IPS-NIHi7 (cell line): Measurements from ENCODE around the gene DGKB.
A peak's percentile ranks its signal among the peaks of the same experiment; 100 is the strongest.

Source experiments
- DNase-seq: peaks from one replicate; pipeline ENCODE4 v3.0.0; 2012; ENCODE audit warnings: mixed read lengths; ENCODE audit errors: extremely low spot score

The DGKB gene

GRCh38 chr7:14822481-14822854 is 80.1 kb downstream of the DGKB start:
- no peak for DNase-seq

GRCh38 chr7:14821757-14822480 is 80.6 kb downstream of the DGKB start:
- DNase-seq = no peak

GRCh38 chr7:14818871-14819270 is 83.7 kb downstream of the DGKB start:
- DNase-seq = no peak

DNA sequence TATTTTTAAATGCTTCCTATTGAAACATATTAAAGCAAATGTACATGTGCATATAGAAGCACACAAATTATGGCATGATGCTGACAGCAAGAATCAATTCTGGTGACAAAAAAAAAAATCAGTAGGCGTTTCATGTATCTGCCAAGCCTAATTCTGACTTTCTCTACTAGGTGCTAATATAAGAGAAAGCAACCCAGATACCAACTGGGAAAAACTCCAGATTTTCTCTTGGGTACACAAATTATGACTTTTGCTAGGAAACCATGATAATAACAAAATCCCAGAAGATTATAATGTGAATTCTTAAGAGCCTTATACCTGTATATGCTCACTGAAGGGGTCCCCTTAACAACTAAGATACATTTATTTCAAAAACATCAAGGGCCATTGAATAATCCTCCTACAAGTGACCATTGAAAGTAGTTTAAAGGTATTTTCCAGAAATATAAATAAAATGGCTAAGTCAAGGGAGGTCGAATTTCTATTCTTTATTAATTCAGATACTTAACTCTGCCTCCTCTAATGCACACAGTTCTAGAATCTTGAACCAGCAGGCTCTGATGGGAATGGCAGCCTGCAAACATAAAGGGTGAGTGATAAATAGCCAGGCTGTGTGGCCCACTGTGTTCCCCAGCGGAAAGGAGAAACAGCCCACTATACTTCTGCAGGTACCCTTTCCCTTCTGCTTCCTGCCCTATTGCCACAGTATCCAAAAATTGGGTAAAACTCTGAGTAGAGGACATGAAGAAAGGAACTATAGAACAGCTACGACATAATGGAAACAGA is 84.5 kb downstream of the DGKB start:
- no peak for DNase-seq

DNA sequence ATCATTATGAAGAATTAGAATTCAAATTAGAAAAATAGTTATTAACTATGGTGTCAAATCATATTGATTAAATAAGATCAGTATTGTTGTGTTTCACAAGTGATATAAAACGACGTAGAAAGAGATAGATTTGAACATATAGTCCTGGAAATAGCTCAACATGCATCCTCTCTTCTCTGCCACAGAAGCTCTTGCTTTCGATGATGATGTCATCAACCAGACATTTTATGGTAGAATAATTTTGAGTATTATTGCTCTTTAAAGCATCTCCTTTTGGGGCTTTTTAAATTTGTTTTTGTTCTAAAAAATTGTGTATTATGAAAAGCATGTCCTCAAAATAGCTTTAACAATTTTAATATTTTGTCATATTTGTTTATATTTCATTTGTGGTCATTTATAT is 95.0 kb downstream of the DGKB start:
- DNase-seq = no peak

DNA sequence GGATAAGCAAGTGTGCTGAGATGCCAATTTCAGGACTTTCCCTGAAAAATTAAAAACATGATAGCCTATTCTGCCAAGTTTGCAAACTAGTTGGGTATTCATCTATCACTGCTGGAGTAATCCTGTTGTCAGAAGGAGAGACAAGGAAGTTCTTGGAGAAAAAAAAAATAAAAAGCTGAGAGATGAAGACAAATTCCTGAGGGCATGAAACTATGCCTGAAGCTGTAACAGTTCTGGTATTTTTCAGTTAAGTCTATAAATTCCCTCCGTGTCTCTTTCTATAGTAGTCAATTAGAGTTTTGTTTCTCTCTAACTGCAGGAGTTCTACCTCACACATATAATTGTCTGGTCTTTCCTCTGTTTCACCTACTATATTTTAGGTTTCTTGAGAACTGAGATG is 95.7 kb downstream of the DGKB start:
- DNase-seq = no peak

GRCh38 chr7:14805105-14805719 is 97.3 kb downstream of the DGKB start:
- no peak for DNase-seq

DNA sequence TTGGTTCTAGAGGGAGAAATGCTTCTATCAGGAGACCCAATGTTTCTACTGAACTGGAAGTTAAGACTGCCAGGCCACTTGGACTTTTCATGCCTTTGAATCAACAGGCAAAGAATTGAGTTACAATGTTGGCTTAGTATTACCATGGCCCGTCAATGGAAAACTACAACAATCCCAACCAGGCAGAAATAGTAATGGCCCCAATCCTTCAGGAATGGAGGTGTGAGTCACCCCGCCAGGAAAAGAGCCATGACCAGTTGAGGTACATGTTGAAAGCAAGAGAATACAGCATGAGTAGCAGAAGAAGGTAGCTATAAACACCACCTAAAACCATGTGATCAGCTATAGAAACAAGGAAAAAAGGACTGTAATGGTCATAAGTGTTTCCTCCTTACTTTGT is 101.9 kb downstream of the DGKB start:
- no peak for DNase-seq

DNA sequence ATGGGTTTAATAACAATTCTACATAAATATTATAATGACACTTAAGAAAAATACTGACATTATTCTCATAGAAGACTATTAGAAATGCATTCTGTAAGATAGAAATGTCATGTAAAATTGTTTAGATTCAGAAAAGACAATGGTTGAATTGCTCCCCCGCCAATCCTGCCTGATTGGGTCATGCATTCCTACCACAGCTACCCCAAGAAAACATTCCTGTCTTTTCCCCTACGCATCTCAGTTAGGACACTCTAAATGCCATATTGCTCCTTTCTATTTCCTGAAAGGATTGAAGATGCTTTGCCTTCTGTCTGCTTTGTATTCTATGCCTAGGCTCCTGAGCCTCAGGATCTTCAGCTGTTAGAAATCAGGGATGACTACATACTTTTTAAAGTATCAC is 109.4 kb downstream of the DGKB start:
- DNase-seq = no peak

- DNase-seq = no peak
These were observed 115.0 kb downstream of the DGKB start for GRCh38 chr7:14787551-14787950.

- no peak for DNase-seq
These were observed 116.1 kb downstream of the DGKB start for GRCh38 chr7:14786314-14786895.

GRCh38 chr7:14777806-14778205 is 124.7 kb downstream of the DGKB start:
- DNase-seq = no peak

DNA sequence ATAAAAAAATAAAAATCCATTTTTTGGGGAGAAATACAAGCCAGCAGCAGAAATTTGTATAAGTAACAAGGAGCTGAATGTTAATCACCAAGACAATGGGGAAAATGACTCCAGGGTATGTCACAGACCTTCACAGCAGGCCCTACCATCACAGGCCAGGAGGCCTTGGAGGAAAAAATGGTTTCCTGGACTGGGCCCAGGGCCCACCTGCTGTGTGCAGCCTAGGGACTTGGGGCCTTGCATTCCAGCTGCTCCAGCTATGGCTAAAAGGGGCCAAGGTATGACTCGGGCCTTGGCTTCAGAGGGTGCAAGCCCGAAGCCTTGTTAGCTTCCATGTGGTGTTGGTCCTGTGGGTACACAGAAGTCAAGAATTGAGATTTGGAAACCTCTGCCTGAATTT is 126.3 kb downstream of the DGKB start:
- DNase-seq = no peak

GRCh38 chr7:14773729-14774271 is 128.8 kb downstream of the DGKB start:
- no peak for DNase-seq

GRCh38 chr7:14770614-14771013 is 131.9 kb downstream of the DGKB start:
- DNase-seq = no peak

DNA sequence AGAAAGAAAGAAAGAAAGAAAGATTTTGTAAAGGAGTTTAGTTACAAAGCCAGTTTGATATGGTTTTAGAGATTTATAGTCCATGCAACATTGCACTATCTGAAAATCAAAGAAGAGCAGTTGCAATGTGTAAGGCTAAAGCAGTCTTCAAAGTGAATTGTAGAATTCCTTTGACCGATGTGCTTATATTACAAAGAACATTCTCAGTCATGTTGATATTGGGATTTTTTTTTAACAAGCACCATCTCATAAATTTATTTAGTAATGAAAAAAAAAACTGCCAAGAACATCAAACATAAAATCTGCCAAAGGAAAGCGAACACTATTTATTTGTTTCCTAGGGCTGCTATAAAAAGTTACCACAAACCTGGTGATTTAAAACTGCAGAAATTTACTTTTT is 133.3 kb downstream of the DGKB start:
- DNase-seq = no peak

DNA sequence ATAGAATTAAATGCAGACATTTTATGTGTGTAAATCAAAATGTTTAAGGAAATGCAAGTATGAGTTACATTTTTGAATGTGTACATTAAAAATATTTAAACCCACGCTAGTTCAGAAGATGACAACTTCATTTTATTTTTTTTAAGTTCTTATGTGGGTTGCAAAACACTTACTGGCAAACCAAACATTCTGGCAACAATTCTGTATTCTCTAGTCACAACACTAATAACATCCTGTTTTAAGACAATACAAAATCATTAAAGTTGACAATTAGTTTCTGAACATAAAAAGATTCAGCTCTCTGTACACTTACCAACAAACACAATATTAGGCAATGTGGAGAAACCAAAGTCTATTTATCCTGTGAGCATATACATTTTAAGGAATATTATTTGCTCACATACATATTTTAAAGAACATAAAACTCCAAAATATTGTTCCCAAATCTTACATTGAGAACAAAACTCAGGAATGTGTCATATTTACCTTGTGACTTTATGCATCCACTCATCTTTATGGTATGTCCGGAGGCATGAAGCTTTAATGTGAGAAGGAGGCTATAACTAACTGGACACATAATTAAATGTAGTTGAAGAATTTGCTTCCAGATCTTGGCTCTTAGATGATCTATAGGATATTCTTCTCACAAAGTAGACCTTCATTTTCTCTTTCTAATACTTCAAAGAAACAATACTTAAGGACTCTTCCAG is 134.7 kb downstream of the DGKB start:
- DNase-seq = no peak

- DNase-seq = no peak
These were observed 135.8 kb downstream of the DGKB start for GRCh38 chr7:14766747-14767146.

GRCh38 chr7:14765731-14766130 is 136.8 kb downstream of the DGKB start:
- no peak for DNase-seq

DNA sequence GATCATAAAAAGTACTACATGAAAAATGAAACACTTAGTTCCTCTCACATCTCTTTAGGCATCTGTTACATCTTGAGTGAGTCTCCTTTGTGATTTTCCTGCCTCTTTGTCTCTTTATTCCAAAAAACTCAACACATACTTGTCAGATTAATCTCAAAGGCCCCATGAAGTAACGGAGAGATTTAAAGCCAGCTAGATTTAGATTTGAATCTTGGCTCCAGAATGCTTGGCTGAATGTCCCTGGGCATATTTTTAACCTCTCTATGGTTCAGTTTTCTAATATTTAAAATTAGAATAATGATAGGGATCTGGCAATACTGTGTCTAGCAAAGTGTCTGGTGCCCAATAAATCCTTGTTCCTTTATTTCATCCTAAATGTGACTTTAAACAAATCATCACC is 140.0 kb downstream of the DGKB start:
- no peak for DNase-seq

- DNase-seq = peak; percentile 10
These were observed 140.8 kb downstream of the DGKB start for GRCh38 chr7:14761510-14762296.
